Lung (tissue), 13 donors: Measurements from ENCODE around the gene SLC43A3. TPM values are rescaled to one million over a fixed set of nuclear protein-coding genes. Genes with fewer than 3 reads are reported as not detected.

ENCODE experiments used
- ATAC-seq: fragments of 200-7000 bp; cut with Tn5 transposase; one replicate; pipeline ENCODE4 v1.9.1; 2020; ENCODE audit warnings: moderate number of reproducible peaks; ENCODE audit not compliant: insufficient read depth, low FRiP score
- DNase-seq, 3 donors: peaks; one replicate each; pipeline ENCODE4 v3.0.0-alpha.2; 2013 to 2017
- H3K27ac ChIP-seq, 2 donors: one replicate each; pipeline ENCODE4 v1.5.1; 2013; ENCODE audit warnings: mild to moderate bottlenecking in 2 of 2, moderate library complexity in 2 of 2, control low read depth in 1 of 2, inconsistent platforms in 1 of 2, low read depth in 1 of 2, low read length in 1 of 2
- H3K27me3 ChIP-seq, 3 donors: one replicate each; pipeline ENCODE4 v1.5.1; 2013; ENCODE audit warnings: low read length in 2 of 3; ENCODE audit not compliant: control insufficient read depth in 3 of 3, insufficient read depth in 3 of 3
- H3K36me3 ChIP-seq, 4 donors: one replicate each; pipeline ENCODE4 v1.5.1; 2013; ENCODE audit warnings: low read length in 4 of 4, mild to moderate bottlenecking in 1 of 4, moderate library complexity in 1 of 4; ENCODE audit not compliant: control insufficient read depth in 4 of 4, insufficient read depth in 4 of 4
- H3K4me1 ChIP-seq, 5 donors: one replicate each; pipeline ENCODE4 v1.5.1; 2013; ENCODE audit warnings: low read length in 5 of 5, mild to moderate bottlenecking in 2 of 5, moderate library complexity in 1 of 5; ENCODE audit not compliant: control insufficient read depth in 5 of 5, insufficient read depth in 5 of 5
- H3K4me3 ChIP-seq: one replicate; pipeline ENCODE4 v1.5.1; 2013; ENCODE audit warnings: mild to moderate bottlenecking, control low read depth, moderate library complexity
- H3K9ac ChIP-seq, 2 donors: one replicate each; pipeline ENCODE4 v1.5.1; 2013; ENCODE audit warnings: low read length in 2 of 2, control low read depth in 1 of 2; ENCODE audit not compliant: insufficient read depth in 1 of 2
- H3K9me3 ChIP-seq, 4 donors: one replicate each; pipeline ENCODE4 v1.5.1; 2013; ENCODE audit warnings: low read length in 3 of 4, mild to moderate bottlenecking in 1 of 4, moderate library complexity in 1 of 4; ENCODE audit not compliant: control insufficient read depth in 4 of 4, insufficient read depth in 3 of 4
- CTCF ChIP-seq: IDR thresholded peaks from 2 replicates; pipeline ENCODE4 v1.5.1; 2012; ENCODE audit warnings: mild to moderate bottlenecking; ENCODE audit errors: control extremely low read depth, extremely low read depth
- WGBS, 2 donors: extraction: QIAGEN DNeasy Blood & Tissue Kit; methylation state at CpG; one replicate each; pipeline ENCODE4 v1.1.7; 2013; 5-methylcytosine and 5-hydroxymethylcytosine counted together
- polyA plus RNA-seq, 2 donors: library from polyadenylated mRNA; stranded (reverse); fragments of 200-250 nt; gene quantifications; one replicate each; pipeline ENCODE4 v1.2.1, GENCODE V29; 2013
- small RNA-seq: library from RNA; depleted of rRNA; stranded (forward); fragments of <200 nt; gene quantifications from one replicate; pipeline ENCODE3, GENCODE V24; 2014; ENCODE audit warnings: low replicate concordance
- total RNA-seq, 2 donors: library from RNA; depleted of rRNA in 1 of 2; stranded (reverse); fragments of >200 nt in 1 of 2; gene quantifications; one replicate each; pipeline ENCODE4 v1.2.1, GENCODE V29; 2014 to 2021
- donor health status: control.
- donor health status: control.
- donor health status: Bipolar disorder and iron deficiency.
- donor health status: healthy.
- donor health status: DM: yes; HTN: yes; CAD: no.

Gene SLC43A3
- total and polyA plus RNA-seq, 4 donors = 23.3 to 155 (median 105) TPM

DNA sequence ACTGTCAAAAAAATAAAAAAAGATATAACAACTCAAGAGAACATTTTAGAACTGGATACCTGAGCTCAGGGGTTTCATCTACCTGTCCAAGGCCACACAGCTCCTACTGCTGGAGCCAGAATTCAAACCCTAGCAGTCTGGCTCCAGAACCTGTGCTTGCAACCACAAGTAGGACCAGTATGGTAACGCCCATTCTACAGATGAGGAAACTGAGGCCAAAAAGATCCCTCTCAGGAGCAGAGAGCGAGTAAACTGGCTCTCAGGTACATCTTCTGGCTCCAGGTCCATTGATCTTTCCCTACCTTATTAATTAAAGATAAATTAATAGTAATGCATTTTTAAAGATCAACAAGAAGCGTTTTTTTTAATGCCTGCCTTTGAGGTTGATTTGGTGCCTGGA, 69.6 kb downstream of the SLC43A3 start:
- H3K27me3 ChIP-seq = no peaks in the 10 kb centered on the region
- H3K4me1 ChIP-seq = no peaks in the 10 kb centered on the region
- H3K36me3 ChIP-seq = no peaks in the 10 kb centered on the region
- ATAC-seq (no peak), DNase-seq (no peak)
- 90 to 96% methylated on average over 3 of the region's 3 CpGs for WGBS, 2 donors
- H3K9ac ChIP-seq = no peak overlapping the region
- no peak overlapping the region for H3K4me3 ChIP-seq
- peaks cover 0 to 2% (median 0%) of the 10 kb centered on the region in 4 donors for H3K9me3 ChIP-seq
- no peak for TF ChIP-seq CTCF
- H3K27ac ChIP-seq = no peak overlapping the region

Small RNA genes within 50 kb of the gene (small RNA-seq; reads per million reads assigned to genes)
- not detected for gene RNA5SP341

Other genes starting within 250 kb of the SLC43A3 start
- 1 to 10 TPM in 1 of 2 donors, under 1 TPM in 1; 0.09 to 2.9 TPM for gene LRRC55, start 245.2 kb downstream of the SLC43A3 start, total RNA-seq
- under 1 TPM; 0.02 to 0.09 TPM for gene LRRC55, start 245.2 kb downstream of the SLC43A3 start, polyA plus RNA-seq
- 10 to 100 TPM in 1 of 2 donors, 1 to 10 TPM in 1; 8.6 to 93.8 TPM for gene APLNR, start 189.9 kb downstream of the SLC43A3 start, total RNA-seq
- 1 to 10 TPM in 1 of 2 donors, under 1 TPM in 1; 0.39 to 1.3 TPM for gene APLNR, start 189.9 kb downstream of the SLC43A3 start, polyA plus RNA-seq
- 100 to 1,000 TPM; 107 to 220 TPM for gene TNKS1BP1, start 102.2 kb downstream of the SLC43A3 start, total RNA-seq
- gene TNKS1BP1, start 102.2 kb downstream of the SLC43A3 start, polyA plus RNA-seq = 100 to 1,000 TPM in 1 of 2 donors, 10 to 100 TPM in 1; 87.0 to 171 TPM
- gene SSRP1, start 91.2 kb downstream of the SLC43A3 start, total RNA-seq = 10 to 100 TPM; 54.7 to 76.9 TPM
- gene SSRP1, start 91.2 kb downstream of the SLC43A3 start, polyA plus RNA-seq = 10 to 100 TPM; 37.1 to 74.4 TPM
- gene P2RX3, start 88.8 kb downstream of the SLC43A3 start, total RNA-seq = under 1 TPM in 1 of 2 donors, not detected in 1; 0.11 TPM
- gene P2RX3, start 88.8 kb downstream of the SLC43A3 start, polyA plus RNA-seq = not detected
- gene PRG3, start 46.0 kb downstream of the SLC43A3 start, total RNA-seq = 1 to 10 TPM in 1 of 2 donors, not detected in 1; 1.4 TPM
- under 1 TPM in 1 of 2 donors, not detected in 1; 0.63 TPM for gene PRG3, start 46.0 kb downstream of the SLC43A3 start, polyA plus RNA-seq
- under 1 TPM; 0.68 to 0.71 TPM for gene PRG2, start 36.5 kb downstream of the SLC43A3 start, total RNA-seq
- gene PRG2, start 36.5 kb downstream of the SLC43A3 start, polyA plus RNA-seq = 1 to 10 TPM in 1 of 2 donors, under 1 TPM in 1; 0.94 to 5.3 TPM
- 1 to 10 TPM in 1 of 2 donors, under 1 TPM in 1; 0.31 to 4.8 TPM for gene RTN4RL2, start 33.4 kb upstream of the SLC43A3 start, total RNA-seq
- 1 to 10 TPM; 1.5 to 1.8 TPM for gene RTN4RL2, start 33.4 kb upstream of the SLC43A3 start, polyA plus RNA-seq
- gene SLC43A1, start 88.6 kb upstream of the SLC43A3 start, total RNA-seq = 10 to 100 TPM; 18.5 to 18.7 TPM
- 10 to 100 TPM; 10.3 to 14.8 TPM for gene SLC43A1, start 88.6 kb upstream of the SLC43A3 start, polyA plus RNA-seq
- 10 to 100 TPM; 10.4 to 46.5 TPM for gene TIMM10, start 103.6 kb upstream of the SLC43A3 start, total RNA-seq
- gene TIMM10, start 103.6 kb upstream of the SLC43A3 start, polyA plus RNA-seq = 10 to 100 TPM; 45.1 to 64.7 TPM
- not detected for gene SMTNL1, start 110.5 kb upstream of the SLC43A3 start, total RNA-seq
- not detected for gene SMTNL1, start 110.5 kb upstream of the SLC43A3 start, polyA plus RNA-seq
- gene UBE2L6, start 140.6 kb upstream of the SLC43A3 start, total RNA-seq = 10 to 100 TPM; 38.9 to 97.1 TPM
- gene UBE2L6, start 140.6 kb upstream of the SLC43A3 start, polyA plus RNA-seq = 100 to 1,000 TPM in 1 of 2 donors, 10 to 100 TPM in 1; 44.9 to 129 TPM
- 100 to 1,000 TPM; 102 to 407 TPM for gene SERPING1, start 170.6 kb upstream of the SLC43A3 start, total RNA-seq
- gene SERPING1, start 170.6 kb upstream of the SLC43A3 start, polyA plus RNA-seq = 100 to 1,000 TPM; 214 to 418 TPM
- gene YPEL4, start 222.8 kb upstream of the SLC43A3 start, total RNA-seq = 1 to 10 TPM; 1.3 to 1.5 TPM
- gene YPEL4, start 222.8 kb upstream of the SLC43A3 start, polyA plus RNA-seq = 1 to 10 TPM in 1 of 2 donors, under 1 TPM in 1; 0.71 to 3.1 TPM
- 10 to 100 TPM in 1 of 2 donors, 1 to 10 TPM in 1; 6.5 to 12.4 TPM for gene CLP1, start 230.6 kb upstream of the SLC43A3 start, total RNA-seq
- gene CLP1, start 230.6 kb upstream of the SLC43A3 start, polyA plus RNA-seq = 10 to 100 TPM in 1 of 2 donors, 1 to 10 TPM in 1; 6.9 to 16.6 TPM
- gene ZDHHC5, start 241.0 kb upstream of the SLC43A3 start, total RNA-seq = 10 to 100 TPM; 37.5 to 63.2 TPM
- gene ZDHHC5, start 241.0 kb upstream of the SLC43A3 start, polyA plus RNA-seq = 10 to 100 TPM; 28.7 to 48.4 TPM